T47D (cell line): ENCODE measurements around the gene ANKFN1.

Experiments
- DNase-seq, 2 experiments: peaks; one replicate each; pipeline versions ENCODE4 v3.0.0 to v3.0.0-alpha.2; 2011 to 2012; ENCODE audit warnings: low read depth in 1 of 2, low spot score in 1 of 2
- JUND ChIP-seq: IDR thresholded peaks from 2 replicates; pipeline ENCODE4 v1.6.1; 2012; ENCODE audit warnings: low read depth
- in situ Hi-C: cut with HindIII; loops from 2 replicates; pipeline ENCODE4 v1.10.0; 2016; ENCODE audit warnings: low sequenced_read_pairs, low pct_unique_long_range_greater_than_20kb

ANKFN1 gene

DNA sequence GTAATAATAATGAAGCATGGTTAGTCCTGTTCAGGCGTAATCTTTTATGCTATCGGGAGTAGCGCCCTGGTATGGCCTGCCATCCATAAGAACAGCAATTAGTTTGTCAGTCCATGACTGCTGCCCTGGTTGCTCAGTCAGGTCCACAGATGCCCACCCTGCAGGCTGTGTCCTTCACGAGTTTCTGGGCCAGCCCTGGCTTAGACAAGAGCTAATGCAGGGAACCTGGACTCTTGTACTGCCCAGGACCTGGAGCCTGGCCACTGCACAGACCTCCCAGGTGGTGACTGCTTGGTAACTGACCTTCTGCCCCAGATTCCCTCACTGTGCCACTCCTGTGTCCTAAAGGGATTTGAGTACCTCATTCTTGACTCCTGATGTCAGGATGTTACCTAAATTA lies 279.2 kb downstream of the ANKFN1 start:
- DNase-seq = no peak
- in situ Hi-C loops = no loop called here
- no peak for TF ChIP-seq JUND

DNA sequence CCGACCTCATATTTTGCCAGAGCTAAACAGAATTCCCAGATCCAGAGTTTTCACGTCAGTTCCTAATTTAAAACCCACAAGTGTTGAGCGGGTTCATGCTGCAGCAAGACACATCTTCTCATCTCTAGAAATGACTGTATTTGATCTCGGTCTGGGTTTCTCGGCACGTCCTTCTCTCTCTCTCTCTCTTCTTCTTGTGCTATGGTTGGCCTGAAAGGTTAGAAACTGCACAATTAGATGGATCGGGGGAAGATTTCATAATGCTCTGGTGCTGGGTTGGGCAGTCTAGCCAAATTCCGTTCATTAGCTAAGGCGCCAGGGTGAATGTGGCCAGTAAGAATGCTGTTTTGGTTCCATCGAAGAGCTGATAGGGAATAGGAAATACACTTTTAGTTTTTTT lies 281.3 kb downstream of the ANKFN1 start:
- no peak for DNase-seq
- in situ Hi-C loops = no loop called here
- TF ChIP-seq JUND = no peak

GRCh38 chr17:56436142-56436541 lies 282.9 kb downstream of the ANKFN1 start:
- DNase-seq = no peak

GRCh38 chr17:56440419-56440818 lies 287.1 kb downstream of the ANKFN1 start:
- in situ Hi-C loops = no loop called here
- no peak for TF ChIP-seq JUND
- no peak for DNase-seq

More at GRCh38 chr17:56436142-56436541, 282.9 kb downstream of the ANKFN1 start:
- in situ Hi-C loops = no loop called here
- no peak for TF ChIP-seq JUND

DNA sequence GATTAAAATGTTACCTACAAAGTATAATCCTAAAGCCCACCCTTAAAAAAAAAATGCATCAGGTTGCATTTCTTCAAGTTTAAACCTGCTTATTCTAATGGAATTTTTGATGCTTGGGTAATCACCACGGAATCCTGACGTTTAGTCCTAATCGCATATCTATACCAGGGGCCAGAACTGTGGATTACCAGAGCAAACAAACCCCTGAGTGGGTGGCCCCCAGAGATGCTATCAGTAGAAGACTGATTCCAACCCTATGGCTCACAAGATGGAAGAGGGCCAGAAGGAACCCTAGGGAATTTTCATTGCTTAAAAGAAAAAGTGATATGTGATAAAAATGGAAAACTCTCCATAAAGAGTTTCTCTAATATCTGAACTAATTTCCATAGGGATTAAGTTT lies 288.0 kb downstream of the ANKFN1 start:
- DNase-seq = no peak
- TF ChIP-seq JUND = no peak
- in situ Hi-C loops = no loop called here

- no peak for TF ChIP-seq JUND
- no peak for DNase-seq
- in situ Hi-C loops = no loop called here
Observed at GRCh38 chr17:56445692-56446411, 292.6 kb downstream of the ANKFN1 start.

GRCh38 chr17:56447171-56447570 lies 293.9 kb downstream of the ANKFN1 start:
- in situ Hi-C loops = no loop called here
- no peak for DNase-seq
- no peak for TF ChIP-seq JUND

DNA sequence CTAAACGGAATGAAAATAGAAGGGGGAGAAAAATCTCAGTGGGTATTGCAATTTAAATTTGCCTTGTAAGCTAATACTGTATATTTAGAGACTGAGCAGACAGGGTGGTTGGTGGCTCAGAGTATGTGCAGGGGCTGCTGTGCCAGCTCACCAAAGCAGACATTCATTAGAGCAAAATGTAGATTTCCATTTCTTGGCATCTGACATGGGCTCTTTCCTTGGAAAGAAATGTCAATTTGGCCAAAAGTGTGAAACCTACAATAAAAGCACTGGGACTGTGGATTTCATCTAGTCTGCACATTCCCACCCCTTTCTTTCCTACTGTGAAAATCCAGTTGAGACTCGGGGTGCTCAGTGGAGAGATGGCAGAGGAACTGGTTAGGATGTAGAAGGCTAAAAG lies 295.1 kb downstream of the ANKFN1 start:
- no peak for TF ChIP-seq JUND
- in situ Hi-C loops = no loop called here
- DNase-seq = no peak

DNA sequence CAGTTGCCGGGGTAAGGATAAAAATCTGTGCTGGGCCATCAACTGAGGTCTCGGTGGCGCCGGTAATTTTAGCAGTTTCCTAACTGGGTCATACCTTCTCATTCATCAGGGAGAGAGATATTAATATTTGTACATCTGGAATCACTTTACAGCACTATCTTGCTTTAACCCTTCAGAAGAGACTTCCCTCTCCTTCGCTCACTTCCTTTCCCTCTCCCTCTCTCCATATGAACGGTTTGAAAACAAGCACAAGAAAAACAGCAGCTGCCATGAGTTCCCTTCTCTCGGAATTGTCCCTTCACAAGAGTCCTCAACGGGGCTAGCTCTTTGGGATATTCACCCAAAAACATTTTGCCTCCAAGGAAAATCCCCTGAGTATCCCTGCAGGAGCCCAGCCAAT lies 295.9 kb downstream of the ANKFN1 start:
- TF ChIP-seq JUND = no peak
- in situ Hi-C loops = no loop called here
- DNase-seq = no peak

GRCh38 chr17:56451629-56452028 lies 298.4 kb downstream of the ANKFN1 start:
- TF ChIP-seq JUND = no peak
- in situ Hi-C loops = no loop called here
- no peak for DNase-seq

DNA sequence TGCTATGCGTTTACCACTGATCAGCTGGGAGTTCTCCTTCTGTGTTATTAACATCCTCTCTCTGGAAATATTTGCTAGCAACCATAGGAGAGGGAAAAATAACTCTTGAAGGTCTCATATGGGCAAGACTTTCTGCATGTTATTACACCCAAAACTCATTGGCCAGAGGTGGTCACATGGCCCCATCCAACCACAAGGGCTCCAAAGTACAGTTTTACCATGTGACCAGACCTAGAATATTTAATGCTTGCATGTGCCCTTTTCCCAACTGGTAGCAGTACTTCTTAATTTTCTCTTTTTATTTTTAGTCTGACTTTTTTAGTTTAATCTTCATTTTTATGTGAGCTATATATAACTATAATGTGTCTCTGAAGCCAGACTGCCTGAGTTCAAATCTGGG lies 299.2 kb downstream of the ANKFN1 start:
- TF ChIP-seq JUND = no peak
- DNase-seq = no peak
- in situ Hi-C loops = no loop called here

DNA sequence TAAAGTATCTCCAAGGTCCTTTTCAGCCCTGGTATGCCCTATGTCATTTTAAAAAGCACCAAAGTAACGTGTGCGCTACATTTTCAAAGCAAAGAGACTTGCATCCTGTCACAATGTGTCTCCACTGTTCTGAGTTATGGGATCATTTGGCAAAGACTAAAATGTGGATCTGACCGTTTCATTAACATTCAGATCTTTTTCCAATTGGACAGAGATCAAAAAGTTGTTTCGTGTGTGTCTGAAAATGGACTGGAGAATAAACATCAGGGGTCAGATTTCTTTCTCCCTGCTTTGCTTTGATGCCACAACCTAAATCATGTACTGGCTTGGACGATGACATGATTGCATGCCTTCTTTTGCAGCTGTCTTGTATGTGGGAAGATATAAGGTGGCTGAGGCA lies 304.2 kb downstream of the ANKFN1 start:
- TF ChIP-seq JUND = no peak
- no peak for DNase-seq
- in situ Hi-C loops = no loop called here

- no peak for DNase-seq
- in situ Hi-C loops = no loop called here
- TF ChIP-seq JUND = no peak
Observed at GRCh38 chr17:56465886-56466285, 312.6 kb downstream of the ANKFN1 start.

- in situ Hi-C loops = no loop called here
- TF ChIP-seq JUND = no peak
- DNase-seq = no peak
Observed at GRCh38 chr17:56468840-56469239, 315.6 kb downstream of the ANKFN1 start.
